Body of pancreas (tissue), 4 donors: ENCODE measurements around the gene OPRL1. TPM values are rescaled to one million over a fixed set of nuclear protein-coding genes. Genes with fewer than 3 reads are reported as not detected.
A peak's percentile ranks its signal among the peaks of the same experiment; 100 is the strongest.
"Not testable (repeated sequence)": the region's sequence is repeated elsewhere in the genome, so short reads cannot be mapped to it uniquely, and the experiment has no call there.

ENCODE experiments used
- ATAC-seq: fragments of 150-250 bp; one replicate; pipeline ENCODE4 v1.9.1; 2016
- DNase-seq, 4 donors: peaks; one replicate each; pipeline ENCODE4 v3.0.0-alpha.2; 2019
- H3K27ac ChIP-seq, 4 donors: fragments of 200-600 bp; sonication (generic); 1 replicate in 3 of 4; 2 replicates in 1 of 4; pipeline versions ENCODE4 v1.5.1 to v1.6.1; 2016 to 2019; ENCODE audit warnings: mild to moderate bottlenecking in 1 of 4, mixed read lengths in 1 of 4, moderate library complexity in 1 of 4
- H3K27me3 ChIP-seq, 2 donors: fragments of 200-600 bp; sonication (generic); one replicate each; pipeline ENCODE4 v1.6.0; 2016; ENCODE audit warnings: mild to moderate bottlenecking in 1 of 2
- H3K36me3 ChIP-seq, 2 donors: fragments of 200-600 bp; sonication (generic); replicated peaks in 1 of 2; 2 replicates each; pipeline ENCODE4 v1.5.1; 2016; ENCODE audit warnings: low read depth in 2 of 2; ENCODE audit not compliant: insufficient read depth in 1 of 2
- H3K4me1 ChIP-seq: fragments of 200-600 bp; sonication (generic); one replicate; pipeline ENCODE4 v1.6.0; 2016
- H3K4me3 ChIP-seq, 2 donors: fragments of 200-600 bp; sonication (generic); 1 replicate in 1 of 2; 2 replicates in 1 of 2; pipeline ENCODE4 v1.5.1; 2016 to 2019
- H3K9me3 ChIP-seq, 3 donors: fragments of 200-600 bp; sonication (generic); 1 replicate in 2 of 3; 2 replicates in 1 of 3; pipeline ENCODE4 v1.5.1; 2016
- POLR2A ChIP-seq, 3 donors: fragments of 450-650 bp; IDR thresholded peaks; one replicate each; pipeline ENCODE4 v1.6.1; 2016; ENCODE audit warnings: antibody characterized with exemption in 3 of 3, mild to moderate bottlenecking in 2 of 3
- WGBS, 2 donors: methylation state at CpG; one replicate each; pipeline ENCODE4 v1.1.5; 2017; 5-methylcytosine and 5-hydroxymethylcytosine counted together
- intact Hi-C: fragments of 100-400 bp; cut with DNase I; formaldehyde crosslinking; loops from one replicate; pipeline ENCODE4 v1.15.1; 2023
- total RNA-seq, 2 donors: library from RNA; depleted of rRNA; stranded (reverse); fragments of >200 nt; gene quantifications; one replicate each; pipeline ENCODE4 v1.1.0, GENCODE V29; 2016
- TF ChIP-seq, protein P1 (sequence below), 7 experiments: fragments of 450-650 bp in 4 of 7; fragments of 200-600 bp in 3 of 7; sonication (generic) in 3 of 7; IDR thresholded peaks; one replicate each; pipeline ENCODE4 v1.5.1; 2016 to 2019; ENCODE audit warnings: antibody characterized with exemption in 7 of 7

The OPRL1 gene
- total RNA-seq, 2 donors from 2014 or later, result 1.0 to 2.6 TPM

DNA sequence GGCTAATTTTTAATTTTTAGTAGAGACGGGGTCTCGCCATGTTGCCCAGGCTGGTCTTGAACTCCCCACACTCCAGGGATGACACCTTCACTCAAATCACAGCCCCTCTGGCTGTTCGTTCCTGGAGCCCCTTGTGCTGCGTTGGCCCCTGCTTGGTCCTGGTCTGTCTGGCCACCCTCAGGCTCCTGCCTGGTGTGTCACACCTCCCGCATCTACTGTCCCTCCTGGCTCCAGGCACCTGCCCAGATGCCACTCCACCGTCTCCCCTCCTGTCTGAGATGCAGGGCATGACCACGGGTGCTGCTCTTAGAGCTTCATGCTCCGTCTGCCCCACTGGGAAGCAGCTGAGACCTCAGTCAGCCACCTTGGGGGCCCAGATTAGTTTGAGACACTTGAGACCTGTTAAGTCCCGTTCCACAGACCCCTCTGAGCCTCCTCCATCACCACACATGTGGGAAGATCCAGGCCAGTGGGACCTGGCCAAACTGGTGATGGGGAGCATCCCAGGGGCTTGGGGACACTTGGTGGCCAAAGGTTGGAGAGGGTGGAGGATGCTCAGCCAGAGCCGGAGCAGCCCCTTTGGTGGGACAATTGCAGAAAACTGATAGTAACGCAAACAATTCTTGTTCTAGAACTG is 49.4 kb downstream of the OPRL1 start:
- Histone ChIP-seq H3K9me3 (no peaks in the 10 kb centered on the region), H3K4me3 (no peak overlapping the region), H3K27me3 (no peaks in the 10 kb centered on the region), H3K27ac (no peak overlapping the region), H3K36me3 (no peaks in the 10 kb centered on the region), H3K4me1 (no peaks in the 10 kb centered on the region)
- intact Hi-C loops, result no loop called here
- ATAC-seq, result no peak
- WGBS, 2 donors, result 70 to 75% methylated on average over 8 to 11 of the region's 11 CpGs
- DNase-seq, result no peak
- TF ChIP-seq POLR2A (IDR thresholded peaks at IDR 0.05), result no peak
- TF ChIP-seq, protein P1, sequence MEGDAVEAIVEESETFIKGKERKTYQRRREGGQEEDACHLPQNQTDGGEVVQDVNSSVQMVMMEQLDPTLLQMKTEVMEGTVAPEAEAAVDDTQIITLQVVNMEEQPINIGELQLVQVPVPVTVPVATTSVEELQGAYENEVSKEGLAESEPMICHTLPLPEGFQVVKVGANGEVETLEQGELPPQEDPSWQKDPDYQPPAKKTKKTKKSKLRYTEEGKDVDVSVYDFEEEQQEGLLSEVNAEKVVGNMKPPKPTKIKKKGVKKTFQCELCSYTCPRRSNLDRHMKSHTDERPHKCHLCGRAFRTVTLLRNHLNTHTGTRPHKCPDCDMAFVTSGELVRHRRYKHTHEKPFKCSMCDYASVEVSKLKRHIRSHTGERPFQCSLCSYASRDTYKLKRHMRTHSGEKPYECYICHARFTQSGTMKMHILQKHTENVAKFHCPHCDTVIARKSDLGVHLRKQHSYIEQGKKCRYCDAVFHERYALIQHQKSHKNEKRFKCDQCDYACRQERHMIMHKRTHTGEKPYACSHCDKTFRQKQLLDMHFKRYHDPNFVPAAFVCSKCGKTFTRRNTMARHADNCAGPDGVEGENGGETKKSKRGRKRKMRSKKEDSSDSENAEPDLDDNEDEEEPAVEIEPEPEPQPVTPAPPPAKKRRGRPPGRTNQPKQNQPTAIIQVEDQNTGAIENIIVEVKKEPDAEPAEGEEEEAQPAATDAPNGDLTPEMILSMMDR (IDR thresholded peaks at IDR 0.05), result no peak

DNA sequence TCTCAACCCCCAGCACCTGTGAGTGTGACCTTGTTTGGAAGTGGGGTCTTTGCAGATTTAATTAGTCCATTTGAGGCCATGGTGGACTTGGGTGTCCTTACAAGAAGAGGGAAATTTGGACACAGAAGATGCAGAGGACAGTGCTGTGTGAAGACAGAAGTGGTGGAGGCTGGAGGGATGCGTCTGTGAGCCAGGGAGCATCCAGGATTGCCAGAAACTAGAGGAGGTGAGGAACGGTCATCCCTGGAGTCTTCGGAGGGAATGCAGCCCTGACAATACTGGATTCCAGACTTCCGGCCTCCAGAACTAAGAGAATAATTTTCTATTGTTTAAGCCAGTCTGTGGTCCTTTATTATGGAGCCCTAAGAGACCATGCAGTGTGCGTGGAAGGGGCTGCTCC is 50.4 kb downstream of the OPRL1 start:
- H3K27me3 ChIP-seq, result no peaks in the 10 kb centered on the region
- ATAC-seq (no peak), DNase-seq (peak in 1 of 4 donors; percentile 1)
- intact Hi-C loops, result no loop called here
- no peak overlapping the region for H3K27ac ChIP-seq
- H3K4me3 ChIP-seq, result no peak overlapping the region
- TF ChIP-seq, protein P1 (IDR thresholded peaks at IDR 0.05), result no peak
- 49 to 52% methylated on average over 5 of the region's 5 CpGs for WGBS, 2 donors
- H3K4me1 ChIP-seq, result no peaks in the 10 kb centered on the region
- no peaks in the 10 kb centered on the region for H3K36me3 ChIP-seq
- no peaks in the 10 kb centered on the region for H3K9me3 ChIP-seq

DNA sequence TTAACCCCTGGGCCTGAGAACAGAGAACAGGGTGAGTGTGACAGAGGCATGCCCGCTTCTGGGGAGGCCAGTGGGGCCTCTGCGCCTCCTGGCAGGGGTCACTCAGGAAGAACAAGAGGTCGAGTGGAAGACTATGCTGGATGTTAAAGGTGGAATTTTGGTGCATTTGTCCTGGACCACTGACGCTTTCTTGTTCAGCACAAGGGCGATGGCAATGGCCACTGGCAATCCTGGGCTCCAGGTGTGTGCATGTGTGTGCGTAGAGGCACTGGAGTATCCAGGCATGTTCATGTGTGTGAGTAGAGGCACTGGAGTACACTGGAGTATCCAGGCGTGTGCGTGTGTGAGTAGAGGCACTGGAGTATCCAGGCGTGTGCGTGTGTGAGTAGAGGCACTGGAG is 51.0 kb downstream of the OPRL1 start:
- Histone ChIP-seq H3K27me3 (no peaks in the 10 kb centered on the region), H3K4me1 (no peaks in the 10 kb centered on the region), H3K36me3 (no peaks in the 10 kb centered on the region), H3K9me3 (no peaks in the 10 kb centered on the region), H3K27ac (no peak overlapping the region), H3K4me3 (no peak overlapping the region)
- intact Hi-C loops, result no loop called here
- WGBS, 2 donors, result 62 to 74% methylated on average over 10 of the region's 10 CpGs
- TF ChIP-seq, protein P1 (IDR thresholded peaks at IDR 0.05), result no peak
- DNase-seq, result peak in 1 of 4 donors; percentile 6
- ATAC-seq, result no peak

DNA sequence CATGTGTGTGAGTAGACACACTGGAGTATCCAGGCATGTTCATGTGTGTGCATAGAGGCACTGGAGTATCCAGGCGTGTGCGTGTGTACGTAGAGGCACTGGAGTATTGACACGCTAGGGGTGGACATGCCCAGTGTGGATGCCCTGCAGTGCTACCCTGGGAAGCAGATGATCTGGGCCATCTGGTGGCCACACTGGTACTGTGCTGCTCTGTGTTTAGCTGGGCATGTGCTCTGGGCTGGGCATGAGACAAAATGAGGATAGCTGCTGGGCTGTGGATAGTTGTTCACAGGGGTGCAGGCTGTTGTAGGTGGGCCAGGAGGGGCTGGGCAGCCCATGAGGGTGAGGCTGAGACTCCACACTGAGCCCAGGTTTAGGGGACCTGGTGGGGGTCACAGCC is 51.5 kb downstream of the OPRL1 start:
- ATAC-seq (no peak), DNase-seq (peak in 2 of 4 donors; percentile 13 to 25)
- 72 to 78% methylated on average over 4 of the region's 4 CpGs for WGBS, 2 donors
- H3K27me3 ChIP-seq, result no peaks in the 10 kb centered on the region
- no peaks in the 10 kb centered on the region for H3K36me3 ChIP-seq
- TF ChIP-seq POLR2A (IDR thresholded peaks at IDR 0.05), result no peak
- TF ChIP-seq, protein P1 (IDR thresholded peaks at IDR 0.05), result peak in 2 of 7 experiments; percentile 3 to 14
- no peaks in the 10 kb centered on the region for H3K9me3 ChIP-seq
- H3K4me1 ChIP-seq, result no peaks in the 10 kb centered on the region
- H3K4me3 ChIP-seq, result no peak overlapping the region
- no peak overlapping the region for H3K27ac ChIP-seq
- intact Hi-C loops, result no loop called here

DNA sequence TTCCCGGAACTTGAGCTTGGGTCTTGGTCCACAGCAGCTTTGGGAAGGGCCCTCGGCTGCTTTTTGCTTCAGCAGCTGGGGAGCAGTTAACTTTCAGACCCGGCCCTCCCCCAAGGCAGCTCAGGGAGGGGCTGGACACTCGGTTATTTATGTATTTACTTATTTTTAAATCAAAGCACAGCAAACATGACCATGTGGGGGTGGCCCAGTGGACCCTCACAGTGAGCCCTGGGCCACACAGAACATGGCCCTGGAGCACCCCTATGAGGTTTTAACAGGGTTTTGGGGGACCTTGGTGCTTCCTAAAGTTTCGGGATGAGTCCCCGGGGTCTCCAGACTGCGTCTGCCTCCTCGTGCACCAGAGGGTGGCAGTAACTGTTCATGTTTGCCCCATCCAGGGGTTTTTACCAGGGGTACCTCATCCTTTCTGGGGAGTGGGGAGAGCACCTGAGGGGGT is 54.1 kb downstream of the OPRL1 start:
- DNase-seq (peak in 1 of 4 donors; percentile 4), ATAC-seq (no peak)
- WGBS, 2 donors, result 30 to 58% methylated on average over 2 to 8 of the region's 8 CpGs
- no peak overlapping the region for H3K27ac ChIP-seq
- no peaks in the 10 kb centered on the region for H3K36me3 ChIP-seq
- H3K4me1 ChIP-seq, result no peaks in the 10 kb centered on the region
- H3K4me3 ChIP-seq, result no peak overlapping the region
- TF ChIP-seq, protein P1 (IDR thresholded peaks at IDR 0.05), result peak in 1 of 7 experiments; percentile 6
- TF ChIP-seq POLR2A (IDR thresholded peaks at IDR 0.05), result no peak
- no peaks in the 10 kb centered on the region for H3K27me3 ChIP-seq
- intact Hi-C loops, result no loop called here
- no peaks in the 10 kb centered on the region for H3K9me3 ChIP-seq

DNA sequence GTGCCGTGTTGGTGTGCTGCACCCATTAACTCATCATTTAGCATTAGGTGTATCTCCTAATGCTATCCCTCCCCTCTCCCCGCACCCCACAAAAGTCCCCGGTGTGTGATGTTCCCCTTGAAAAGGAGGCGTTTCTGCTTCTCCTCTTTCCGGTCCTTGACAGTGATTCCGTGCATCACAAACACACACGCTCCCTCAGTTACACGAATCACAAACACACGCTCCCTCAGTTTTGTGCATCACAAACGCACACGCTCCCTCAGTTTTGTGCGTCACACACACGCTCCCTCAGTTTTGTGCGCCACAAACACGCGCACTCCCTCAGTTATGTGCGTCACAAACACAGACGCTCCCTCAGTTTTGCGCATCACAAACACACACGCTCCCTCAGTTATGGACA is 54.9 kb downstream of the OPRL1 start:
- H3K4me1 ChIP-seq, H3K9me3 ChIP-seq, H3K27me3 ChIP-seq, H3K36me3 ChIP-seq, H3K27ac ChIP-seq, intact Hi-C loops, H3K4me3 ChIP-seq, ATAC-seq: not testable (repeated sequence)
- WGBS, 2 donors, result 67 to 68% methylated on average over 20 of the region's 20 CpGs
- DNase-seq, result peak in 1 of 4 donors; percentile 0
